ENCODE measurements around the gene CYBC1.

CYBC1 gene

DNA sequence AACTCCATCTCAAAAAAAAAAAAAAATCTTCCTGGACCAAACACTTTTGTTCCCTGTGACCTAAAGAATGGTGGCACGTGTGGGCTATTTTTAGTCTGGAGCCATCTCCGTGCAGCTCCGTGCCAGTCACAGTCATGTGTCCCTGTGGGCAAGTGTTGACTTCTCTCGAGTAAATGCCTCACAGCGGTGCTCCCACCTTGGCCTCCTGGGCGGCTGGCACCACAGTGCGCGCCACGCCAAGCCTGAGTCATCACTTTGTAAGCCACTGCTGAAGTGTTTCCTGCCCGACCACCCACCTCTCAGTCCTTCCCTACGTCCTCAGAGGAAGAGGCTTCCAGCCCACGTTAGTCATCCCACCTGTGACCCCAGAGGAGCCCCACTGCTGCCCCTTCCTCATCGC lies 43.3 kb downstream of the CYBC1 start:
- DNase-seq: no peak

DNA sequence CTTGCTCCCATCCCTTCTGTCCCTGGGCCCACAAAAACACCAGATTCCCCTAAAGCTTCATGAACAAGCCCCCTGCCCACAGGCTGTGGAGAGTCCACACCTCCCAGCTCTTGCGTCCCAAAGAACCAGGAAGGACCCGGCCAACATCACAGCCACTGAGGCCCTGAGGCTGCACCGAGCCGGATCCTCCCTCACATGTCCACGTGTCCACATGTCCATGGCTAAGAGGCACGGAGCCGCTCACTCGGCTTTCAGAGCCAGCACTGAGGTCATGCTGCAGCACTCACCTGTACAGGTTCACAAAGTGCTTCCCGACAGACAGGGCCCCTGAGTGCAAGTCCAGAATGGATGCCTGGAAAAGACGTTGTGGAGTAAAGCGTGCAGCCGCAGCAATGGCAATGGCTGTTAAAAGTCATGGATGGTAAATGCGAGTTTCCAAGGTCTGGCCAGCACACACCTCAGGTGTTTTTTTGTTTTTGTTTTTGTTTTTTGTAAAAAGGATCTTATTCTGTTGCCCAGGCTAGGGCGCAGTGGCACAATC lies 44.4 kb downstream of the CYBC1 start:
- no peak for DNase-seq

DNA sequence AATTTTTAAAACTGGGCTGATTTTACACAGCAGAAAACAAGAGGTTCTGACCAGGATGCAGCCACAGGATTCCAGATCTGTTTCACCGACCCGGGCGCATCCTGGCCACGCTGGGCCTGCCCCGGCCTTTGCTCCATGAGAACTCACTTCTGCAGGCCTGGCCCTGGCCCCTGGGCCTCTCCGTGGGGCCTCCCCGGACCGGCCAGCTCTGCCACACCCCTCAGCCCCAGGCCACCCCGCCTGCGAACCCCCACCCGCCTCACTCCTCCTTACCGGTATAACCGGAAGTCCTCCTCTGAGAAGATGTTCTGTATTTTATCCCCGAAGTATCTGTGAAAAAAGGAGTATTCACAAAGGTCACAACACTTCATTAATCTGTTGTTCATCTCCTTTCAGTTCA lies 45.5 kb downstream of the CYBC1 start:
- no peak for DNase-seq

DNA sequence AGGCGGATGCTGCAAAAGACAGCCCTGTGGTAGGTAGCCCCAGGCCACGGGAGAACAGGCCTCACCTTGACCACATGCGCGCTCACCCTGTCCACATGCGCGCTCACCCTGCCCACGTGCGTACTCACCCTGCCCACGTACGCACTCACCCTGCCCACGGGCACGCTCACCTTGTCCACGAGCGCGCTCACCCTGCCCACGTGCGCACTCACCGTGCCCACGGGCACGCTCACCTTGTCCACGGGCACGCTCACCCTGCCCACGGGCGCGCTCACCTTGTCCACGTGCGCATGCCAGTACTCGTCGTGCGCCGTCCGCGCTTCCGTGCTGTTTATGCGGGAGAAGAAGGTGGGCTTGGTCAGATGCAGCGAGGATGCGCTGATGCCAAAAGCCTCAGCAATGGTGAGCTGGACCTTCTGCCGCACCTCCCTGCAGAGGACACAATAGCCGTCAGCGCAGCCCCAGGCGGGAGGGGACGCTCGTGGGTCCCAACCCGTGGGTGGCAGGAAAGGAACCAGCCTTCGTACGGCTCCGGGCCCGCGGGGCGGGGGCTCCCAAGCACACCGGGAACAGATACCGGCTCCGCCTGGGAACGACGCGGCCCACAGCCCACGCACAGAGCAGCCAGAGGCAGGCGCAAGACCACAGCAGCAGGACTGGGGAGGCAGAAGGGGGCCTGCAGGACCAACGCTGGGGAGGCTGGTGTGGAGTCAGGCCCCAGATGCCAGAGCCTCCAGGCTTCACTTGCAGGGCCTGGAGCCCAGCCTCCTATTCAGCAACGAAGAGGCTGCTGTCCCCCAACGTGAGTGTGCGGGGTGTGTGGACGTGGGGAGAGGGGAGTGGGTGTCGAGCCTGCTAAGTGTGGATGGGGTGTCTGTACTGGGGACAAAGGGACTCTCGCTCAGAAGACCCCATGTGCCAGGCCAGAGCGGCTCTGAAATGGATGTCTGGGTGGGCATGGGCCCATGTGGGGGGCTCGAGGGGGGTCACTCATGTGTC lies 46.6 kb downstream of the CYBC1 start:
- DNase-seq: no peak

DNA sequence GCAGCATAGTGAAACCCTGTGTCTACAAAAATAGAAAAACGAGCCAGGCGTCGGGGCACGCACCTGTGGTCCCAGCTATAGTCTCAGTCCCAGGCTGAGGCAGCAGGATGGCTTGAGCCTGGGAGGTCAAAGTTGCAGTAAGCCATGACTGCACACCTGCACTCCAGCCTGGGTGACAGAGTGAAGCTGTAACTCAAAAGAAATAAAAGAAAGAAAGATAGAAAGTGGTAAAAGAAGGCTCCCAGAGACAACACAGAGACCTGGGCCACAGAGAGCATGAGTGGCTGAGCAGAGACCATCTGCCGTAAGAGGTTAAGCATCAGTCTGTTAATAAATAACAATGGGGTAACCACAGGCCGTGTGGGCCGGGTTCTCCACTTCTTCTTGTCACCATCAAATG lies 47.7 kb downstream of the CYBC1 start:
- DNase-seq: no peak

DNA sequence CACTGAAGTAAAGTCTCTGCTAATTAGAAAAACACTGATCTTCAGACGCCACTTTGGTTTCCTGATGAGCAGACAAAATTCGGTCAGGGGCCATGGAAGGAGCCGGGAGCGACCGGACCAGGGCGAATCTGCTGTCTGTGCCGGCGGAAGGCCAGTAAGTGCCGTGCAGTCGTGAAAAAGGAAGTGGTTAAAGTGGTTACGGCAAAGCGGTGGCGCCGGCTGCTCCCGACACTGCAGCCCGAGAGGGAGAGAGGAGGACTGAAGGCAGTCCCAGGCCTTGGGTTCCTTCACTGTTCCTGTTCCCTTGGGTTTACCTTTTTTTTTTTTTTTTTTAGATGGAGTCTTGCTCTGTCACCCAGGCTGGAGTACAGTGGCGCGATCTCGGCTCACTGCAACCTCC lies 49.7 kb downstream of the CYBC1 start:
- DNase-seq: peak; percentile 39

DNA sequence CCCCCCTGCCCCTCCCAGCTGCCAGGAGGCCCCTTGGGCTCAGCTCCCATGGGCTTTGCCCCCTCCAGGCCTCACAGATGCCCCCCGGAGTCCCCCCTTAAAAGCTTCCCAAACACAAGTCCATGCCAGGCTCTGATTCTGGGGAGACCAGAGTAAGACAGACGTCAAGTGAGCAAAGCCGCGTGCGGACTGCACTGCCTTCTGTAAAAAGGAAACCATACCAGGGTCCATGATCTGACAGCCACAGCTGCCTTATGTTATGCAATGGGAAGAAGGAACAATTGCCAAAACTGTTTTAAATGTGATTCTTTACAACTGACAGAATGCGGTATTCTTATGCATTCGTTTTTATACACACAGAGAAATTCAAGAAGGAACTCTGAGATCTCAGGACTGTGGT lies 50.3 kb downstream of the CYBC1 start:
- no peak for DNase-seq

DNA sequence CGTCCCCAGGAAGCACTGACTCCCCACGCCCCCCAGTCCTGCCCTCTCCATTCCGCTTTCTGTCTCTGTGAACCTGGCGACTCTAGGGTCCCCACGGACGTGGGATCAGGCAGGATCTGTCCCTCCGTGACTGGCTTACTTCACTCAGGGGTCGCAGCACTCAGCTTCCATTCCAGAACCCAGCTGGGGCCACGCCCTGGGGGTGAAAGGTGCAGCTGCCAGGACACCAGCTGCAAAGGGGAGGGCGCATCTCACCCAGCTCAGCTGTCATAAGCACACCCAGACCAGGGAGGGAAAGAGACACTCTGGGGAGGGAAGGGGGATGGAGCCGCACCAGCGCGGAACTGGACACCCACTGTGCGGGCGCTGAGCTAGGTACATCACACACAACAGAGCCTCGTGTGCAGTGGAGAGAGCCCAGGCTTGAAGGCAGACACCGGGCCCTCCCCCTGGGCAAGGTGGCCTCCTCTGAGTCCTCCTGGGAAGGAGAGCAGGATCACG lies 50.9 kb downstream of the CYBC1 start:
- no peak for DNase-seq

DNA sequence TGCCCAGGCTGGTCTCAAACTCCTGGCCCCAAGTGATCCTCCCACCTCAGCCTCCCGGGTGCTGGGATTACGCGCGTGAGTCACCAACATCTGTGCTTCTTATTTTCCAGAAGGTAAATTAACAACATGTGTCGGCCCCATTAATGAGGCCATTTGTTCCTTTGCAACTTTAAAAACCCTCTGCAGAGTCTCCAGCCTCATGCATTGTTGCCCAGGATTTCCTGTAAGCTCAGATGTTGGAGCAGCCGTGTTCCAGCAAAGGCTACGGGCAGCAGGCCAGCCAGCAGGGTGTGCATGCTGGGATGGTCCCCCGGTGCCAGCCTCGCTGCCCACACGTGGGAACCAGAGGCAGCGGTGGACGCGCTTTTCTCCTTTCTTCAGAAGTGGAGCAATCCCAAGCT lies 51.5 kb downstream of the CYBC1 start:
- DNase-seq: no peak

DNA sequence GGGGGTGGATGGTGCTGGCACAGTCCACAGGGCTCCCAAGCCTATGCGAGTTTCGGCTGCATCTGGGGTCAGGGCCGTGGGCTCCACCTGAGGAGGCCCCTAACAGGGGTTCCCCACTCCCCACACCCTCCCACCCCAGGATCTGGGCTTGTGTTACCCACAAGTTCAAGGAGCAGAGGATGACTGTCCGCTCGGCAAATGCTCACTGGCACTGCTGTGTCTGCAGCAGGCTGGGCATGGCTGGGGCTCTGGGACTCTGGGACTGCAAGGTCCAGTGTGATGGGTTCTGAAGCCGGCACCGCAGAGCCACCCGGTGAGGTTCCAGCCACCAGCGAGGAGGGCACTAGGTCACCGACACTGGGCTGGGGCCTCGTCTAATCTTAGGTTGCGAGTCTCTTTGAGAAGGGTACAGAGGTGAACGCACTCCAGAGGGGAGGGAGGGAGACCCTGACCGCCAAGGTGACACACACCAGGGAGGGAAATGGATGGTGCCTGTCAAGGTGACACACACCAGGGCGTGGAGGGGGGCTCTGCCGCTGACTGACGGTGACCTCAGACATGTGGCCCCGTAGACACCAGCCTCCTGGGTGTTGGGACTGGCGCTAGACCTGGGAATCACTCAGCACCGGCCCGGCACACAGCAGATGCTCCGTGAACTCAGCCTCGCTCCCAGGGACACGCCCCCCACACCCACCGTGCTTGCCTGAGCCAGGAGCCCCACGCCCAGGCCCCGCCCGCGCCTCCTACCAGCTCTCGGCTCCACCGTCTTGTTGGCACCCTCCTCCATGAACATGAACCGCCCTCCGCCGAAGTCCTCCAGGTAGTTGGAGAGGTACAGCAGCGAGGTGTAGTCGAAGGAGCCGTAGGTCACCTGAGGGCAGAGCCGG lies 52.9 kb downstream of the CYBC1 start:
- DNase-seq: no peak

DNA sequence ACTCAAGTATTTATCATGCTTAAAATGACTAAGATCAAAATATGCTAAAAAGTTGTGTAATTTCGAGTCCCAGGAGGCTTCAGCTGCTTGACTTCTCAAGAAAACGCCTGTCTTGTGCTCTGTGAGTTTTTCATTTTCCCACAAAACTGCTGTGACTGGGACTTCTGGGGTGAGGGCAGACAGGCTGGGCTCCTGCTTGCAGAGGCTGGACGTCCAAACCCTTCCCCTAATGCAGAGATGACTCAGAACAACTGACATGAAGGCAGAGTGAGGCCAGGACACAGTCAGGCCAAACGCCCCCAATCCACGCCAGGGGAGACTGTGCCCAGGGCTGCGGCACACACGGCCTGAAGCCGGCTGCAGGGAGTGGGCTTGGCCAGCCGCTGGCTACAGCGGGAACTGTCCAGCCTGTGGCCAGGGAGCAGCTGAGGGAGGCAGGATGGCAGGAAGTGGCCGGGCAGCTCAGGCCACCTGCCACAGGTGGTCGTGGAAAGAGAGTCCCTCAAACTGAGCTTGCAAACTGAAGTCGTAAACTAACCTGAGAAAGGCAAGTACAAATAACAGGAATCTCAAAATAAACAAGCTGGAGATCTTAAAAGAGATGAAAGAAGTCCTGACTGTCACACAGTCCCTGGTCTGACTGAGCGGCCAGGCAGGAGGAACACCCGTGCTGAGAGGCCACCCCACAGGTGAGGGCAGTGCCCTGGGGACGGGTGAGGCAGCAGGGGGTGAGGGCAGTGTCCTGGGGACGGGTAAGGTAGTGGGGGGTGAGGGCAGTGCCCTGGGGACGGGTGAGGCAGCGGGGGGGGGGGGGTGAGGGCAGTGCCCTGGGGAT lies 53.7 kb downstream of the CYBC1 start:
- no peak for DNase-seq

DNA sequence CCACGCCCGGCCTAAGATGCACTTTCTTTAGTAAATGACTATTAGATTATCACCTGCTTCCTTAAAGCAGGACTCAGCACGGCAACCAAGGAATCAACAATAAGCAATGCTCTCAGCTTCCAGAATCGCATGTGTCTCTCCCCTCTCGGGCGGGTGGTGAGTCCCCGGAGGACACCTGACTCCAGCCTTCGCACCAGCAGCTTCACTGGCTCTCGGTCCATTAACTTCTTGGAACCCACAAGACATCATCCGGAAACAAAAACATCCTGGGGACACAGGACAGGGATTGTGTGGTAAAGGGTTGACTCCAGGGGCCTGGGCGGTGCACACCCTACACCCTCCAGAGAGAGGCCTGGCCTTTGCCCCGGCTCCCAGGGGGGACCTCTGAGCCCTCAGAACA lies 56.3 kb downstream of the CYBC1 start:
- no peak for DNase-seq

DNA sequence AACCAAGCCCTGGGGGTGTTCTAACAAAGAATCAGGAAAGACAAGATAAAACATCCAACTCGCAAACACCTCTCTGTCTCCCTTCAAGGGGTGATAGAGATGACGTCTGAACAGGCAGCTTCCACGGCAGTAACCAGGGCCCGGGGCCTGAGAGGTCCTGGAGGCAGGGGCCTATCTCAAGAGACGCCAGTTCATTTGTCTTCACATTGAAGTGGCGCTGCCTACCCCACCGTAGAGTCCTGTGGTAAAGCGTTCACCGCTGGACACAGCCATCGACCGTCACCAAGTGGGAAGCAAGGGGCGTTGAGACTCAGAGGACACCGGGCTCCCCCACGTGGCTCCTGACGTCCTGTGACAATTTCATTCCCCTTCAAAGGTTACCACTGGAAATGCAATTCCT lies 57.6 kb downstream of the CYBC1 start:
- no peak for DNase-seq
